GM18505 (cell line): ENCODE measurements around the gene RBM20.

Experiments
- ATAC-seq: cut with Tn5 transposase; IDR thresholded peaks from one replicate; pipeline ENCODE4 v1.9.1; 2021; ENCODE audit not compliant: unreplicated experiment
- POLR2A ChIP-seq: IDR thresholded peaks from 4 replicates; pipeline ENCODE4 v1.6.1; 2011; ENCODE audit warnings: borderline replicate concordance; ENCODE audit not compliant: insufficient read depth, insufficient read length; ENCODE audit errors: extremely low read depth

The RBM20 gene

DNA sequence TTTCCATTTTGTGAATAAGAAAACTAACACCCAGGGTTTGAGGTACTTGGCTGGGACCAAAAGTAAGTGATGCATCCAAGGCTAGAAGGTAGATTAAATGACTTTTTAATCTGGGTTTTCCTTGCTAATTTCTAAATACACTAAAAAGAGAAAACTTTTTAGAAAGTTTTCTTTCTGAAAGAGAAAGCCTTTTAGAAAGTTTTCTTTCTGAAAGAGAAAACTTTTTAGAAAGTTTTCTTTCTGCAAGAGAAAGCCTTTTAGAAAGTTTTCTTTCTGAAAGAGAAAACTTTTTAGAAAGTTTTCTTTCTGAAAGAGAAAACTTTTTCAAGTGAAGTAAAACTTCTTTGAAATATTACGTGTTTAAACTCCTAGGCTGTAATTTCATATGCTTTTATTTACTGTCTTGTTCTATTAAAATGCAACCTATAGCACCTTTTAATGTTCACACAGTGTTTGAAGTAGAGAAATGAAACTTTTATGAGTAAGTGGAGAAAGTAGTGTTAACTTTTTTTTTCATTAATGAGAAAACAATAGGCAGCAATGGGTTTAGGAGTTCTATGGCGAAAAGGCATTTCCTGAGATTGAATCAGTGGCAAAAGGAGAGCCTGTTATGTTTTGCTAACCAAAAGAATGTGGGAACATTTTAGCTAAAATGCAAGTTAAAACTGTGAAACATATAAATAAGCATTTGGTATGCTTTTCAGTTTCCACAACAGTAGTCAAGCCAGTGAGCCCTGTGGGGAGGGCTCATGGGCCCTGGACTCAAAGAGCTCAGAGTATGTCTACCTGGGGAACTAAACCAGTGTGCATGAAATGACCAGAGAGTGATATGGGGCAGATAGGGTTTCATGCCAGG lies 103.7 kb downstream of the RBM20 start:
- TF ChIP-seq POLR2A = no peak
- ATAC-seq = no peak

- TF ChIP-seq POLR2A = no peak
- no peak for ATAC-seq
These were observed 104.8 kb downstream of the RBM20 start for GRCh38 chr10:110748970-110749369.

DNA sequence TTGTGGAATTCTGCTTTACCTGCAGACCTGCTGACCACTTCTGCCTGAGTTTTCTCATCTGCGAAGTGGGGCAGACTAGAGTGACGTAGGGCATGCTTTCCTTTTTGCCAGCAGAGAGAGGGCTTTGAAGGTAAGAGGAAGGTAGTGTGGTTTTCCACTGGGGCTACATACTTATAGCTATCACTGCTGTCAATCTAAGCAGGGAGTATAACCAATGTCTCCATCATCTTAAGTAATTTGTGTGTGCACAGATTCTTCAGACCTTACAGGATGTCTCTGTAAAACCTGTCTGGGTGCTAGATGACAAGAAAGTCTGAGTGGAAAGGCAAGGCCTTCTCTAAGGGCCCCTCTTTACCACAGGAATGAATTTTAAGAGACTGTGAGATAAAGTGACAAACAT lies 106.8 kb downstream of the RBM20 start:
- no peak for TF ChIP-seq POLR2A
- ATAC-seq = no peak

DNA sequence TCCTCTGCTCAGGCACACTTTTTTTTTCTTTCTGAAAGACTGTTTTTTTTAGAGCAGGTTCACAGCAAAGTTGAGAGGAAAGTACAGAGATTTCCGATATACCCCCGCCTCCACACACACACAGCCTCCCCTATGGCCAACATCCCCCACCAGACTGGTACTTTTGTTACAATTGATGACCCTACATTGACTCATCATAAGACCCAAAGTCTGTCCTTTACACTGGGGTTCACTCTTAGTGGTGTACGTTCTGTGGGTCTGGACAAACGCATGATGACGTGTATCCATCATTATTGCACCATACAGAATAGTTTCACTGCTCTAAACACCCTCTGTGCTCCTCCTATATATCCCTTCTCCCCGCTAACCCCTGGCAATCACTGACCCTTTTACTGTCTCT lies 107.7 kb downstream of the RBM20 start:
- ATAC-seq = no peak
- no peak for TF ChIP-seq POLR2A

DNA sequence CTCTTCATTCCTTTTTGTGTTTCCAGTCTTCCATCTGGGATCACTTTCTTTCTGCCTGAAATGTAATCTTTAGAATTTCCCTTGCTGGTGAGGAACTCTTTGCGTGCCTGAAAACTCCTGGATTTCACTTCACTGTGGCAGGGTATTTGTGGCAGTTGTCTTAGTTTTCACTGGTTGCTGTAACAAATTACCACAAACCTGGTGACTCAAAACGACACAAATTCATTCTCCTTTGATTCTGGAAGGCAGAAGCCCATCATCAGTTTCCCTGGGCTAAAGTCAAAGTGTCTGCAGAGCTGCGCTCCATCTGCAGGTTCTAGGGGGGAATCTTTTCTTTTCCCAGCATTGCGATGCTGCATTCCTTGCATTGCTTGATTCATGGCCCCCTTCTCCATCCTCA lies 109.3 kb downstream of the RBM20 start:
- ATAC-seq = no peak
- TF ChIP-seq POLR2A = no peak

GRCh38 chr10:110754375-110755105 lies 110.4 kb downstream of the RBM20 start:
- ATAC-seq = no peak
- no peak for TF ChIP-seq POLR2A

DNA sequence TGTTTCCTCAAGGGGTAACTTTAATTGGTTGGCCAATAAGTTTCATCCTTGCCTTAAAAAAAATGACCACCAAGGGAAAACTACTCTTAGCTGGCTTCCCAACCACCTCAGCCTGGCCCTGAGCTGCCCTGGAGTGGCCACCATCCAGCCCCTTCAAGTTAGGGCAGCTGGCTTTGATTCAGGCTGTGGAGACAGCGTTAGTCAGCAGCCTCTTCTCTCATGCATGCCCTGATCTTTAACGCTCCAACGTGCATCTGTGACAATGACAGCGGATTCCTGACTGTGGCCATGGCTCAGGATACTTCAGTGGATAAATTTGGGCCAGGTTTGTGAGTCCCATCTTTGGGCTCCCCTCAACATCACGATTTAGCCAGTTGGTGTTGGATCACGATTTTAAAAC lies 111.6 kb downstream of the RBM20 start:
- TF ChIP-seq POLR2A = no peak
- ATAC-seq = no peak

- no peak for TF ChIP-seq POLR2A
- no peak for ATAC-seq
These were observed 112.7 kb downstream of the RBM20 start for GRCh38 chr10:110756876-110757275.

- no peak for TF ChIP-seq POLR2A
- no peak for ATAC-seq
These were observed 113.5 kb downstream of the RBM20 start for GRCh38 chr10:110757586-110757985.

DNA sequence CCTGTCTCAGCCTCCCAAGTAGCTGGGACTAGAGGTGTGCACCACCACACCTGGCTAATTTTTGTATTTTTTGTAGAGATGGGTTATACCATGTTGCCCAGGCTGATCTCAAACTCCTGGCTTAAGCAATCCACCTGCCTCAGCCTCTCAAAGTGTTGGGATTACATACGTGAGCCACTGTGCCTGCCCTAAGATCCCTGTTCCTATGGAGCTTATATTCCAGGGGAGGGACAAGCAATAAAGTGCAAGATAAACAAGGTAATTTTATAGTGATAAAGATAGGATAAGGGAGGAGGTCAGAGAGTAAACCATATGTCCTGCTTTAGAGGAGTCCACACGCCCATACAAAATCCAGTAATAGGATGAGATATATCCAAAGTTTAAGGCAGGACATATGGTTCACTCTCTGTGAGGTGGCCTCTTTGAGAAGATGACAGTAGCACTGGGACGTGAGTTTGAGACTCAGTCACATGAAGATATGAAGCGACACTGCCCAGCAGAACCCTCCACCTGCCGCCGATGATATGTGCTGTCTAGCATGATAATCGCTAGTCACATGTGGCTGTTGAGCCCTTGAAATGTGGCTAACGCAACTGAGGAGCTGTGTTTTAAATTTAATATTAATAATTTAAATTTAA lies 114.1 kb downstream of the RBM20 start:
- TF ChIP-seq POLR2A = no peak
- no peak for ATAC-seq

- ATAC-seq = no peak
These were observed 114.8 kb downstream of the RBM20 start for GRCh38 chr10:110758898-110759297.

GRCh38 chr10:110759523-110759922 lies 115.4 kb downstream of the RBM20 start:
- no peak for ATAC-seq
- TF ChIP-seq POLR2A = no peak

More at GRCh38 chr10:110758898-110759297, 114.8 kb downstream of the RBM20 start:
- no peak for TF ChIP-seq POLR2A

- no peak for ATAC-seq
- TF ChIP-seq POLR2A = no peak
These were observed 118.1 kb downstream of the RBM20 start for GRCh38 chr10:110762109-110762848.
